ENCODE measurements around the gene HPCAL1. TPM values are rescaled to one million over a fixed set of nuclear protein-coding genes. Genes with fewer than 3 reads are reported as not detected.

HPCAL1 gene
- total and polyA plus RNA-seq, 10 of the 15 experiments (the other 5 are each of a cell fraction or from before 2014, with no cell fraction given) = 0.40 to 12.8 (median 7.9) TPM

DNA sequence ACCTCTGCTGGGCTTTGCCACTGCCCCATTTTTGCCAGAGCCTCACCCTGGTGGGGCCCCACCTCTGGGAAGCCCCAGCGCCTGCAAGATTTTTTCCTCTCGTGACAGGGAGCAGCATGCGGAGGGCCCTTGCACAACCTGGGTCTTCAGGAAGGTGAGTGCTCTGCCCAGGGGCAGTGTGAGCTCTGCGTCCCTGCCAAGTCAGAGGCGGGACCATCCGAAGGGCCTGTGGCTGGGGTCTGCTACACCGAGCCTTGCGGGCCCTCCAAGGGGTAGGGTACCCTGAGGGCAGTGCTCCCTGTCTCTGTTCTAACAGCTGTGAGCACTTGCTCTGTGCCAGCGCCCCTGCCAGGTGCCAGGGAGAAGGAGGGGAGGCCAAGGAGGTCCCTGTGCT is 151.2 kb downstream of the HPCAL1 start:
- no peaks in the 10 kb centered on the region for H4K20me1 ChIP-seq (ENCODE audit: control insufficient read depth, insufficient read depth)
- H3K27me3 ChIP-seq (replicated peaks in 1 of 2; ENCODE audit: control insufficient read depth in 2 of 2, insufficient read depth in 2 of 2, low read length in 1 of 2) = no peaks in the 10 kb centered on the region
- intact Hi-C loops (cut with micrococcal nuclease; ENCODE audit: unreplicated experiment) (no loop called here), in situ Hi-C loops (cut with MboI) (no loop called here)
- no peak overlapping the region for H2AFZ ChIP-seq (ENCODE audit: control insufficient read depth, low read depth, low read length)
- no peaks in the 10 kb centered on the region for H3K9me3 ChIP-seq (replicated peaks; ENCODE audit: control insufficient read depth, insufficient read depth, low read length)
- WGBS (ENCODE audit: insufficient coverage, insufficient replicate concordance, low lambda C conversion rate, missing lambda C conversion rate) = 66% methylated on average over 9 of the region's 9 CpGs
- H3K4me2 ChIP-seq (ENCODE audit: control insufficient read depth, insufficient read depth) = no peak overlapping the region
- no peak for DNase-seq (ENCODE audit: low read depth, low spot score)
- H3K4me1 ChIP-seq (ENCODE audit: control insufficient read depth, insufficient read depth, low read length) = peaks cover 6% of the 10 kb centered on the region
- no peak overlapping the region for H3K27ac ChIP-seq (ENCODE audit: control insufficient read depth, insufficient read depth)
- ChIA-PET RAD21 (ENCODE audit: unreplicated experiment) (no interaction called here), POLR2A (no interaction called here), SMC1A (ENCODE audit: uncharacterized antibody, unreplicated experiment) (no interaction called here), CTCF (interaction anchor here (1.9 kb wide), 1 partner anchor 19 kb away, joined by 5 read pairs; no protein-coding TSS in a partner anchor)
- TF ChIP-seq, protein P1, sequence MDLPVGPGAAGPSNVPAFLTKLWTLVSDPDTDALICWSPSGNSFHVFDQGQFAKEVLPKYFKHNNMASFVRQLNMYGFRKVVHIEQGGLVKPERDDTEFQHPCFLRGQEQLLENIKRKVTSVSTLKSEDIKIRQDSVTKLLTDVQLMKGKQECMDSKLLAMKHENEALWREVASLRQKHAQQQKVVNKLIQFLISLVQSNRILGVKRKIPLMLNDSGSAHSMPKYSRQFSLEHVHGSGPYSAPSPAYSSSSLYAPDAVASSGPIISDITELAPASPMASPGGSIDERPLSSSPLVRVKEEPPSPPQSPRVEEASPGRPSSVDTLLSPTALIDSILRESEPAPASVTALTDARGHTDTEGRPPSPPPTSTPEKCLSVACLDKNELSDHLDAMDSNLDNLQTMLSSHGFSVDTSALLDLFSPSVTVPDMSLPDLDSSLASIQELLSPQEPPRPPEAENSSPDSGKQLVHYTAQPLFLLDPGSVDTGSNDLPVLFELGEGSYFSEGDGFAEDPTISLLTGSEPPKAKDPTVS (IDR thresholded peaks at IDR 0.05; ENCODE audit: low read depth, low read length) = no peak
- H3K9ac ChIP-seq (ENCODE audit: control insufficient read depth, insufficient read depth, low read length) = no peak overlapping the region
- no peak for ATAC-seq
- no TSS peak for BruUV-seq (replicated peaks)
- no peaks in the 10 kb centered on the region for H3K36me3 ChIP-seq (ENCODE audit: control insufficient read depth in 2 of 2, insufficient read depth in 2 of 2, low read length in 1 of 2)
- no peak for FAIRE-seq
- H3K4me3 ChIP-seq = no peak overlapping the region
- H3K79me2 ChIP-seq (ENCODE audit: control insufficient read depth, insufficient read depth, low read length) = peaks cover 3% of the 10 kb centered on the region

DNA sequence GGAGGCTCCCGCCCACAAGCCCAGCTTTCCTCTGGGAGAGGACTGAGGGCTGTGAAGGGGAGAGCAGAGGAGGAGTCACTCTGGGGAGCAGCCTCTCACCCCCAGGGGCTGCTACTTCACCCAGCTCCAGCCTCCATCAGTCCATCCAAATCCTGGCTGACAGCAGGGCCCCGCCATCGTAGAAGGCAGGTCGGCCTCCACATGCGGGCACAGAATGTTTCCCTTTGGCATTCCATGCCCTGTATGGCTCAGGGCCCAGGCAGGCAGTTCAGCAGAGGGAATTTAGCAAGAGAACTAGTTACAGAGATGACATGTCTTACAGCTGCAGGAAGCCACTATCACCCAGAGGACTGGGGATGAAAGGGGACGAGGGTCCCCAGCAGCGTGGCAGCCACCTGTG is 151.8 kb downstream of the HPCAL1 start:
- no peaks in the 10 kb centered on the region; the same call in 1 of the 2 replicates for H3K79me2 ChIP-seq (ENCODE audit: control insufficient read depth, insufficient read depth, low read length)
- ChIA-PET CTCF (interaction anchor here (0.8 to 1.9 kb wide), 2 partner anchors 8 to 19 kb away, joined by 3 to 5 read pairs; no protein-coding TSS in a partner anchor), POLR2A (no interaction called here), SMC1A (ENCODE audit: uncharacterized antibody, unreplicated experiment) (no interaction called here), RAD21 (ENCODE audit: unreplicated experiment) (no interaction called here)
- H3K36me3 ChIP-seq (ENCODE audit: control insufficient read depth in 2 of 2, insufficient read depth in 2 of 2, low read length in 1 of 2) = no peaks in the 10 kb centered on the region
- no peaks in the 10 kb centered on the region for H3K27me3 ChIP-seq (replicated peaks in 1 of 2; ENCODE audit: control insufficient read depth in 2 of 2, insufficient read depth in 2 of 2, low read length in 1 of 2)
- intact Hi-C loops (cut with micrococcal nuclease; ENCODE audit: unreplicated experiment) = no loop called here
- DNase-seq (ENCODE audit: low read depth, low spot score) (no peak), FAIRE-seq (no peak), ATAC-seq (no peak)
- H3K4me2 ChIP-seq (ENCODE audit: control insufficient read depth, insufficient read depth) = no peak overlapping the region
- no peaks in the 10 kb centered on the region for H3K9me3 ChIP-seq (replicated peaks; ENCODE audit: control insufficient read depth, insufficient read depth, low read length)
- in situ Hi-C loops (cut with MboI) = no loop called here
- WGBS (ENCODE audit: insufficient coverage, insufficient replicate concordance, low lambda C conversion rate, missing lambda C conversion rate) = 67% methylated on average over 7 of the region's 7 CpGs
- H4K20me1 ChIP-seq (ENCODE audit: control insufficient read depth, insufficient read depth) = no peaks in the 10 kb centered on the region
- H2AFZ ChIP-seq (ENCODE audit: control insufficient read depth, low read depth, low read length) = no peak overlapping the region
- BruUV-seq (replicated peaks) = no TSS peak
- no peak overlapping the region for H3K9ac ChIP-seq (ENCODE audit: control insufficient read depth, insufficient read depth, low read length)
- peaks cover 5% of the 10 kb centered on the region for H3K4me1 ChIP-seq (ENCODE audit: control insufficient read depth, insufficient read depth, low read length)
- no peak overlapping the region for H3K4me3 ChIP-seq
- no peak overlapping the region for H3K27ac ChIP-seq (ENCODE audit: control insufficient read depth, insufficient read depth)
- TF ChIP-seq CEBPB (IDR thresholded peaks at IDR 0.05; ENCODE audit: borderline replicate concordance in 1 of 2, low read depth in 2 of 2, low read length in 2 of 2) (no peak), CREM (IDR thresholded peaks at IDR 0.05; ENCODE audit: low read depth) (no peak), CBFB (IDR thresholded peaks at IDR 0.05; ENCODE audit: low read depth) (no peak), KAT2A (conservative IDR thresholded peaks at IDR 0.05; ENCODE audit: control insufficient read depth, low read depth, low read length) (no peak)
- TF ChIP-seq, protein P1 (IDR thresholded peaks at IDR 0.05; ENCODE audit: low read depth, low read length) = no peak
- TF ChIP-seq, protein P2, sequence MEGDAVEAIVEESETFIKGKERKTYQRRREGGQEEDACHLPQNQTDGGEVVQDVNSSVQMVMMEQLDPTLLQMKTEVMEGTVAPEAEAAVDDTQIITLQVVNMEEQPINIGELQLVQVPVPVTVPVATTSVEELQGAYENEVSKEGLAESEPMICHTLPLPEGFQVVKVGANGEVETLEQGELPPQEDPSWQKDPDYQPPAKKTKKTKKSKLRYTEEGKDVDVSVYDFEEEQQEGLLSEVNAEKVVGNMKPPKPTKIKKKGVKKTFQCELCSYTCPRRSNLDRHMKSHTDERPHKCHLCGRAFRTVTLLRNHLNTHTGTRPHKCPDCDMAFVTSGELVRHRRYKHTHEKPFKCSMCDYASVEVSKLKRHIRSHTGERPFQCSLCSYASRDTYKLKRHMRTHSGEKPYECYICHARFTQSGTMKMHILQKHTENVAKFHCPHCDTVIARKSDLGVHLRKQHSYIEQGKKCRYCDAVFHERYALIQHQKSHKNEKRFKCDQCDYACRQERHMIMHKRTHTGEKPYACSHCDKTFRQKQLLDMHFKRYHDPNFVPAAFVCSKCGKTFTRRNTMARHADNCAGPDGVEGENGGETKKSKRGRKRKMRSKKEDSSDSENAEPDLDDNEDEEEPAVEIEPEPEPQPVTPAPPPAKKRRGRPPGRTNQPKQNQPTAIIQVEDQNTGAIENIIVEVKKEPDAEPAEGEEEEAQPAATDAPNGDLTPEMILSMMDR (IDR thresholded peaks at IDR 0.05 in 2 of 3, conservative IDR thresholded peaks at IDR 0.05 in 1 of 3; ENCODE audit: control insufficient read depth in 2 of 3, extremely low read depth in 1 of 3, insufficient read depth in 1 of 3, low read depth in 3 of 3, low read length in 3 of 3) = no peak
